MCF 10A (cell line): ENCODE measurements around the gene ULBP3. TPM values are rescaled to one million over a fixed set of nuclear protein-coding genes. Genes with fewer than 3 reads are reported as not detected.
"Not testable (repeated sequence)": the region's sequence is repeated elsewhere in the genome, so short reads cannot be mapped to it uniquely, and the experiment has no call there.

Source experiments
- BruUV-seq: library from RNA; stranded (reverse); fragments of 400-500 nt; replicated peaks from 2 replicates; lab custom pipeline; 2021; lab: Mats Ljungman, UMichigan
- CTCF ChIA-PET: fragments of 300-600 bp; sonication (Branson Sonifier 250); formaldehyde crosslinking; extraction: SDS; loops from one replicate; lab custom pipeline; 2021; ENCODE audit warnings: antibody characterized with exemption, inconsistent platforms; lab: Yijun Ruan, JAX
- POLR2A ChIA-PET: fragments of 300-600, 350-650 bp; sonication (Branson Sonifier 250); formaldehyde crosslinking; extraction: SDS; loops from one replicate; lab custom pipeline; 2020; ENCODE audit warnings: antibody characterized with exemption, inconsistent platforms; lab: Yijun Ruan, JAX
- DNase-seq: peaks from one replicate; pipeline ENCODE4 v3.0.0-alpha.2; 2018; ENCODE audit not compliant: unreplicated experiment
- H3K27ac Mint-ChIP-seq: one replicate; pipeline ENCODE4 v1.8.0; 2022; ENCODE audit warnings: mild to moderate bottlenecking, low read depth, mixed read lengths; ENCODE audit not compliant: unreplicated experiment
- H3K27me3 Mint-ChIP-seq: one replicate; pipeline ENCODE4 v1.8.0; 2022; ENCODE audit warnings: mixed read lengths; ENCODE audit not compliant: insufficient read depth, unreplicated experiment
- H3K36me3 Mint-ChIP-seq: one replicate; pipeline ENCODE4 v1.8.0; 2022; ENCODE audit warnings: mild to moderate bottlenecking, moderate library complexity, mixed read lengths; ENCODE audit not compliant: insufficient read depth, unreplicated experiment
- H3K4me1 Mint-ChIP-seq: one replicate; pipeline ENCODE4 v1.8.0; 2022; ENCODE audit warnings: mixed read lengths; ENCODE audit not compliant: insufficient read depth, unreplicated experiment
- H3K4me3 Mint-ChIP-seq: one replicate; pipeline ENCODE4 v1.8.0; 2022; ENCODE audit warnings: mild to moderate bottlenecking, moderate library complexity, mixed read lengths; ENCODE audit not compliant: unreplicated experiment
- H3K9me3 Mint-ChIP-seq: one replicate; pipeline ENCODE4 v1.8.0; 2022; ENCODE audit warnings: mixed read lengths; ENCODE audit not compliant: unreplicated experiment
- CTCF ChIP-seq: fragments of 200-600 bp; IDR thresholded peaks from one replicate; pipeline ENCODE4 v1.8.0; 2022; ENCODE audit warnings: antibody characterized with exemption, mild to moderate bottlenecking; ENCODE audit not compliant: unreplicated experiment
- intact Hi-C: fragments of 100-400 bp; cut with micrococcal nuclease; formaldehyde crosslinking; loops from 2 replicates; pipeline ENCODE4 v1.14.1; 2022
- total RNA-seq: library from RNA; stranded (reverse); gene quantifications from 2 replicates; pipeline ENCODE4 v1.2.3, GENCODE V29; 2022

The ULBP3 gene
- total RNA-seq, 1 experiment from 2014 or later = 4.9 TPM

- no peak for DNase-seq
- no peak overlapping the region for H3K4me3 Mint-ChIP-seq
- no peak overlapping the region for H3K27ac Mint-ChIP-seq
- intact Hi-C loops = no loop called here
- CTCF ChIA-PET = interaction anchor here (0.6 to 17.8 kb wide), 2 partner anchors 17 to 319 kb away, joined by 6 to 207 read pairs; no protein-coding TSS in a partner anchor
- H3K27me3 Mint-ChIP-seq = no peaks in the 10 kb centered on the region
- no peak for TF ChIP-seq CTCF
- POLR2A ChIA-PET = interaction anchor here (0.6 to 1.7 kb wide), 5 partner anchors 90 to 1008 kb away, joined by 3 read pairs; no protein-coding TSS in a partner anchor
- H3K4me1 Mint-ChIP-seq = peaks cover 37% of the 10 kb centered on the region
- no peaks in the 10 kb centered on the region for H3K36me3 Mint-ChIP-seq
- no TSS peak for BruUV-seq
- H3K9me3 Mint-ChIP-seq = no peaks in the 10 kb centered on the region
Observed at GRCh38 chr6:150075034-150075421, 6.1 kb upstream of the ULBP3 start.

GRCh38 chr6:150074396-150075033, 5.6 kb upstream of the ULBP3 start:
- H3K9me3 Mint-ChIP-seq, H3K36me3 Mint-ChIP-seq, DNase-seq, H3K4me3 Mint-ChIP-seq, BruUV-seq, H3K27me3 Mint-ChIP-seq, H3K27ac Mint-ChIP-seq, intact Hi-C loops: not testable (repeated sequence)
- ChIA-PET POLR2A (interaction anchor here (1.7 kb wide), 1 partner anchor 319 kb away, joined by 3 read pairs; no protein-coding TSS in a partner anchor), CTCF (interaction anchor here (17.8 kb wide), 1 partner anchor 319 kb away, joined by 207 read pairs; no protein-coding TSS in a partner anchor)
- peaks cover 39% of the 10 kb centered on the region for H3K4me1 Mint-ChIP-seq

GRCh38 chr6:150072201-150072600, 3.3 kb upstream of the ULBP3 start:
- ChIA-PET POLR2A (interaction anchor here (1.1 to 1.5 kb wide), 3 partner anchors 84 to 265 kb away, joined by 3 read pairs; no protein-coding TSS in a partner anchor), CTCF (interaction anchor here (0.8 to 17.8 kb wide), 3 partner anchors 64 to 321 kb away, joined by 3 to 207 read pairs (median 4); no protein-coding TSS in a partner anchor)
- H3K9me3 Mint-ChIP-seq = no peaks in the 10 kb centered on the region
- no peak overlapping the region for H3K27ac Mint-ChIP-seq
- no peak overlapping the region for H3K4me3 Mint-ChIP-seq
- peaks cover 33% of the 10 kb centered on the region for H3K4me1 Mint-ChIP-seq
- no peak for TF ChIP-seq CTCF
- no TSS peak for BruUV-seq
- intact Hi-C loops = no loop called here
- DNase-seq = peak; percentile 77
- no peaks in the 10 kb centered on the region for H3K36me3 Mint-ChIP-seq
- no peaks in the 10 kb centered on the region for H3K27me3 Mint-ChIP-seq

DNA sequence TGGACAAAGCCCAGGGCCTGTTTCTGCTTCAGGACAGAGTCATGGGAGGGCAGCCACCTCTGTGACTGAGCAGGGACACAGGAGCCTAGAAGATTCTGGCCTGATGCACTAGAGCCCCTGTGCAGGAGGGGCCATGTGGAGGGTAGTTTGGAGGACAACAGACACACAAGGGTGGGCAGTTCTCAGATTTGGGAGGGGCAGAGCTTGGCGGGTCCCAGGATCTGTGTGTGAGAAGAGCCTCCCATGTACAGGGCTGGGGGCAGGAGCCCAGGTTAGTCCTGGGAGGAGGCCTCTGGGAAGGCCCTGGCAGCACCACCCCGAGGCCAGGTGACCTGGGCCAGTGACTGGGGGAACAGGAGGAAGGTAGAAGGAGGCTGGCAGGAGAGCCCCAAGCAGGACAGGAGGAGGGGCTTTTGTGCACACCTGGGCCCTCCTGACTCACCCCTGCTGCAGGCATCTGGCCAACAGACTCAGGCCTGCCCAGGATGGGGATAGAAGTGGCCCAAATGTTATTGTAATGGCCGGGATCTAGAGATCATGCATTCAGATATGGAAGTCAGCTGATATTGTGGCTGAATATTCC, 1.4 kb upstream of the ULBP3 start:
- peak; percentile 55 for DNase-seq
- Mint-ChIP-seq H3K4me1 (peaks cover 33% of the 10 kb centered on the region), H3K4me3 (no peak overlapping the region), H3K27ac (no peak overlapping the region), H3K27me3 (no peaks in the 10 kb centered on the region), H3K9me3 (no peaks in the 10 kb centered on the region), H3K36me3 (peaks cover 8% of the 10 kb centered on the region)
- no peak for TF ChIP-seq CTCF
- ChIA-PET CTCF (interaction anchor here (0.6 to 17.8 kb wide), 34 partner anchors 10 to 1315 kb away, joined by 3 to 207 read pairs (median 4); no protein-coding TSS in a partner anchor), POLR2A (interaction anchor here (0.6 to 1.6 kb wide), 6 partner anchors 16 to 744 kb away, joined by 3 to 10 read pairs (median 4); no protein-coding TSS in a partner anchor)
- BruUV-seq = no TSS peak
- intact Hi-C loops = no loop called here
